ENCODE measurements around the gene UBASH3A.

DNA sequence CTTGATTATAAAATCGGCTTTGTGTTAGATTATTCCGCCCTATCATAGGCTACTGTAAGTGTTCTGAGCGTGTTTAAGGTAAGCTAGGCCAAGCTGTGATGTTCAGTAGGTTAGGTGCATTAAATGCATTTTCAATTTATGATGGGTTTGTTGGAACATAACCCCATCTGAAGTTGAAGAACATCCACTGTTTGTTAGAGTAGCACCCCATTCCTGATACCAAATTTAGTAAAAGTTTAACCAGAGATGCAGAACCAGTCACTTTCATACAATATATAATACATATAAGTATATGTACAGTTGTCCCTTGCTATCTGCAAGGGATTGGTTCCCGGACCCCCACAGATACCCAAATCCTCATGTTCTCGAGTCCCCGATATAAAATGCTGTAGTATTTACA lies 16.1 kb downstream of the UBASH3A start:
- no peak for TF ChIP-seq CTCF (optimal IDR thresholded peaks at IDR 0.05 in 1 of 3, IDR thresholded peaks at IDR 0.05 in 1 of 3, conservative IDR thresholded peaks at IDR 0.05 in 1 of 3; ENCODE audit: extremely low read depth in 1 of 3, insufficient read depth in 2 of 3, low read length in 3 of 3)
- TF ChIP-seq EZH2 (IDR thresholded peaks at IDR 0.05; ENCODE audit: low read length) = no peak
